NCI-H146 (cell line): ENCODE measurements around the gene OSBPL10.

Experiments used
- DNase-seq: peaks from one replicate; lab custom pipeline; 2025; lab: John Stamatoyannopoulos, UW

The OSBPL10 gene

GRCh38 chr3:31772272-31772671, 208.8 kb downstream of the OSBPL10 start:
- DNase-seq, result no peak

DNA sequence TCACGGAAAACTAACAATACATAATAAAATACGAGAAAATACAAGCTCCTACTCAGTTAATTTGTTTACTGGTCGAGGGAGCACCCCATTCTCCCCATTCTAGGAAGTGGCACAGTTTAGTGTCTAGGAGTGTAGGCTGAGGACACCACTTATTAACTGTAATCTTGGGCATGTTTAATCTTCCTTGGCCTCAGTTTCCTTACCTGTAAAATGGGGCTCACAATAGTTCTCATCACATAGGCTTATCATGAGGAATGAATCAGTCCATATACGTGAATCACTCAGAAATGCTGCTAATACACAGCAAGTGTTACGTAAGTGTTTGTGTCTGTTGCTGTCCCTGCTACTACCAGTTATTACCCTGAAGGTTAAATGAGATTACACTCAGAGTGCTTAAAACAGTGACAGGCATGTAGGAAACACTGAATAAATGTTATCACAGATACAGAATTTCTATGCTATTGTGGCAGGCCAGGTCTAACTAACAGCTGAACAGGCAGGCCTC, 210.2 kb downstream of the OSBPL10 start:
- DNase-seq, result no peak

DNA sequence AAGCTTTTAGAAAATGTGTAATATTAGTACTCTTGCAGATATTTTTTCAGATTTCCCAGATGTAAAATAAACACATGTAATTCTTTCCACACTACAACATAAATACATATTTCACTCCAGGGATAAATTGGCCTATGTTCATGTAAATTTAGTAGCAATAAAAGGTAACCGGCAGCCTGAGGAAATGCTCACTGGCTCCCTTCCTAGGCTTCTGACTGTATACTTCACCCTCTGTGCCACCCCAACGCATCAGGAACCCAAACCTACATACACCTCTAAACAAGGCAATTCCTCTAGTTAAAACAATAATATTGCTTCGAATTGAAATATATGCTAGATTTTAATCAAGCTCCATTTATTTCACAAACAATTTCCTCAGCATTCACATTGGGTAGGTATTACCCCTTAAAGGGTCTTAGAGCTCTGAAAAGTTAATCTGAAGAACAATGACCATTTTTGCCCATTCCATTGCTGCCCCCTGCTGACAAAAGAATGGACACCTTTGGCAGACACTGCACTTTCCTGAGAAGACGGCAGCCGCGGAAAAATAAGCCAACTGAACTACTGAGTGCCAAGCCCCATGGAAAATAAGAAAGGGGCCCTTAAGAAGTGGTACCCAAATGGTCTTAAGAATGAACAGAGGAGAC, 212.5 kb downstream of the OSBPL10 start:
- DNase-seq, result peak; percentile 6

DNA sequence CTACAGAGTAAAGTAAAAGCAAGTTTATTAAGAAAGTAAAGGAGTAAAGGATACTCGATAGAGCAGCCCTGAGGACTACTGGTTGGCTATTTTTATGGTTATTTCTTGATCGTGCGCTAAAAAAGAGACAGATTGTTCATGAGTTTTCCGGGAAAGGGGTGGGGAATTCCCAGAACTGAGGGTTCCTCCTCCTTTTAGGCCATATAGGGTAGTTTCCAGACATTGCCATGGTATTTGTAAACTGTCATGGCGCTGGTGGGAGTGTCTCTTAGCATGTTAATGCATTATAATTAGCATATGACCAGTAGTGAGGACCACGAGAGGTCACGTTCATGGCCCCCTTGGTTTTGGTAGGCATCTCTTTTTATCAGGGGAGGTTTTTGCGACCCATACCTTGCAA, 213.1 kb downstream of the OSBPL10 start:
- no peak for DNase-seq

- DNase-seq, result no peak
Observed at GRCh38 chr3:31766669-31767068, 214.4 kb downstream of the OSBPL10 start.

DNA sequence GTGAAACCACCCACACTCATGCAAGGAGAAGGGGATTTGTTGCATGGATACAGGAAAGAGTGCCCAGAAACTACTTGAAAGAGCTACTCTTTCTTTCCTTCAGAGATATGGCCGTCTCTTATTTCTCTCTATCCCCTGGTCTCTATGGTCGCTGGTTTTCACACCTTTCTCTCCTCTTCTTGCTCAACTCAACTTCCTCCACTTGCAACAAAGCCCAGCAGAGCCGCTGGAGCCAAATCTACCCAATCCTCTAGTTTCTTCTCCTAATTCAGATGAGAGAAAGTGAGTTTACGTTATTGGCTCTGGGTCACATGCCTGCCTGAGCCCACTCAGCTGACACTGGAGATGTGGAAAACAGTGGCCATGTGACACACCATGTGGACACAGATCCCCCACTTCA, 215.2 kb downstream of the OSBPL10 start:
- DNase-seq, result no peak

- no peak for DNase-seq
Observed at GRCh38 chr3:31763731-31764130, 217.3 kb downstream of the OSBPL10 start.

GRCh38 chr3:31762888-31763351, 218.1 kb downstream of the OSBPL10 start:
- no peak for DNase-seq

- DNase-seq, result no peak
Observed at GRCh38 chr3:31762097-31762764, 218.8 kb downstream of the OSBPL10 start.

GRCh38 chr3:31760654-31761053, 220.4 kb downstream of the OSBPL10 start:
- DNase-seq, result no peak

DNA sequence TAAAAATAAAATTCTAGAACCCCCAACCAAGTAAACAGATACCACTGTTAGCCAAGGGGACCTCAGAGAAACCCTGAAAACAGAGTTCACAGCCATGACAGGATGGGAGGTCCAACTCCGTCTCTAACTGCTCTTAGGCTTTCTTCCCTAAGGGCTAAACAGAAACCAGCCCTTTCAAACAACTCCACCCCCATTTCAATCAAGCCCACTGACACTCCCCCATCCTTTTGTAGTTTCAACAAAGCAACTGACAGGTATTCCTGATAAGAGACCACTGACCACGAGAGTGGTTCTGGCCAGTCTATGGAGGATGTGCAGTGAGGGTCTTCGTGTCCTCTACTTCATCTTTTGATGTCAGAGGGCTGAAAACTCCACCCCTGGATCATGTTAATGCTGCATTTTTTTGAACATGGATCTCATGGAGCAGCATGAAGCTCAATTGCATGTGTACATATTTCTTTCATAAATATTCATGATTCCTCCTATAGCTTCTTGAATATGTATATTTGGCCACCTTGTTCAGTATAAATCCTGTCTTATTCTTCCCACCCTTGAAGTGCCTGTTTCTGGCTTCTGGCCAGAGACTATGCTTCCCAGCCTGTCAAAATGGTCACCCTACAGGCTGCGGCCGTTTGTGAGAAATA, 222.6 kb downstream of the OSBPL10 start:
- no peak for DNase-seq

GRCh38 chr3:31755926-31756658, 225.0 kb downstream of the OSBPL10 start:
- DNase-seq, result no peak

GRCh38 chr3:31754575-31755278, 226.3 kb downstream of the OSBPL10 start:
- no peak for DNase-seq

GRCh38 chr3:31753050-31753425, 228.0 kb downstream of the OSBPL10 start:
- DNase-seq, result no peak

GRCh38 chr3:31752305-31753049, 228.6 kb downstream of the OSBPL10 start:
- peak; percentile 8 for DNase-seq

DNA sequence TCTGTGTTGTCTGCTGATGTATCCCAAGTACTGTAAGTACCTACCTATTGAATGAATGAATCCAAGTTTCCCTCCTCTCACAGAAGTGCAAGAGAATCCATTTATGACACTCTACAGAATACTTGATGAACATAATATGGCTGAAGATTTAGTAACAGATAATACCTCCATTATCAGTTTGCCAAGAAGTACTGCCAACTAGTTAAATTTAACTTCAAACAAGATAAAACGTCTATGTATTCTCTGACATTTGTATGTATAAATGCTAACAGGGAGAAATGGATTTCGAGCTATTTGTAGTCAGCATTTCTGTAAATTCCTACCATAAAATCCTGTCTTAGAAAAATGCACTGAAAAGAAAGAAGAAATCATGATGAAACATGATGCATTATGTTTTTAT, 230.7 kb downstream of the OSBPL10 start:
- no peak for DNase-seq

- no peak for DNase-seq
Observed at GRCh38 chr3:31748933-31749295, 232.1 kb downstream of the OSBPL10 start.

DNA sequence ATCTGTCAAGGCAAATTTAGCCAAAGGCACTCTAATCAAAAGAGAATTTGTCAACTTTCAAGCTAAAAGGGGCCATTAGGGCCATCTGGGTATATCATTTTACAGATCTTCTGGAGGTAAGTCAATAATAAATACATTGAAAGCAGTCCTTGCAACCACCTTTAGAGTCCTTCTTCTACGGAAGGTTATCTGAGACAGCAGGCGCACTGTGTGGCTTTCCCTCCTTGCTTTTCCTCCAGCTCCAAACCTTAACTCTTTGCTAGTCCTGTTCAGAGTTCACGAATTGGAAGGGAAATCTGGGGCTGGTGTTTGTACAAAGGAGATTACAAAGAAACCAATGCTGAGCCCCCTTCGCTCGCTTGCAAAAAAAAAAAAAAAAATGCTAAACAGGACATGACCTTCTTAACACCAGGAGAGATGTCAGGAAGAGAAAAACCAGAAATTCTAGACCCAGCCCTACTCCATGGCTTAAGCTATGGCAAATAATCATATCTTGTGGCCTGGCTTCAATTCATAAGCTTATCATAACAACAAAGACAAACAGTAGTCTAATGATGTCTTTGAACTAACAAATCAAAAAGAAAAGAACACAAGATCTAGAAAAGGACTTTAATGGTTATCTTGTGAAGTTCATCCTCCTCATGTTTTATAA, 232.7 kb downstream of the OSBPL10 start:
- DNase-seq, result no peak

DNA sequence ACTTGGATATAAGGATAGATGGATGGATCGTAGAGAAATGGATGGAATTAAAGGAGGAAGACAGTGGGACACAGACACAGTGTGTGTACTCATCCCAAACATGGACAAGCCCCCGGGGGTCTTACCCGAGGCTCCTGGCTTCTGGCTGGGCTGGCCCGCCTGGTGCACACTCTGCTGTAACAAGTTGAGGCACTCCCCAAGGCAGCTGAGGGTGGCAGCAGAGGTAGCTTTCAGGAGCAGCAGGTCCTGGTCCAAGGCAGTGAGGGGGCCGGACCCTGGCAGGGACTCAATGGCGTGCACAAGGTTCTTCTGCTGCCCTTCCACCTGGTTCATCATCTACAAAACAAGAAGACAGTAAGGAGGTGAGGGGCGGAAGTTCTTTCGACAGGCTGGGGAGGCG, 233.3 kb downstream of the OSBPL10 start:
- DNase-seq, result no peak

GRCh38 chr3:31744913-31745312, 236.1 kb downstream of the OSBPL10 start:
- DNase-seq, result no peak
